Measurements from ENCODE around the gene TMEM59L.

DNA sequence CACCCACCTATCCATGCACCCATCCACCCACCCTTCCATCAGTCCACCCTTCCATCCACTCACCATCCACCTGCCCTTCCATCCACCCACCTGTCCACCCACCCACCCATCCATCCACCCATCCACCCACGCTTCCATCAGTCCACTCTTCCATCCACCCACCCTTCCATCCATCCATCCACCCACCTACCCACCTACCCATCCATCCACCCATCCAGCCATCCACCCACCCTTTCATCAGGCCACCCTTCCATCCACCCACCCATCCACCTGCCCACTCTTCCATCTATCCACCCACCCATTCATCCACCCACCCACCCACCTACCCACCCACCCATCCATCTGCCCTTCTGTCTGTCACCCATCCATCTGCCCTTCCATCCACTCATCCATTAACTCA lies 41.2 kb downstream of the TMEM59L start:
- TF ChIP-seq, protein P1, sequence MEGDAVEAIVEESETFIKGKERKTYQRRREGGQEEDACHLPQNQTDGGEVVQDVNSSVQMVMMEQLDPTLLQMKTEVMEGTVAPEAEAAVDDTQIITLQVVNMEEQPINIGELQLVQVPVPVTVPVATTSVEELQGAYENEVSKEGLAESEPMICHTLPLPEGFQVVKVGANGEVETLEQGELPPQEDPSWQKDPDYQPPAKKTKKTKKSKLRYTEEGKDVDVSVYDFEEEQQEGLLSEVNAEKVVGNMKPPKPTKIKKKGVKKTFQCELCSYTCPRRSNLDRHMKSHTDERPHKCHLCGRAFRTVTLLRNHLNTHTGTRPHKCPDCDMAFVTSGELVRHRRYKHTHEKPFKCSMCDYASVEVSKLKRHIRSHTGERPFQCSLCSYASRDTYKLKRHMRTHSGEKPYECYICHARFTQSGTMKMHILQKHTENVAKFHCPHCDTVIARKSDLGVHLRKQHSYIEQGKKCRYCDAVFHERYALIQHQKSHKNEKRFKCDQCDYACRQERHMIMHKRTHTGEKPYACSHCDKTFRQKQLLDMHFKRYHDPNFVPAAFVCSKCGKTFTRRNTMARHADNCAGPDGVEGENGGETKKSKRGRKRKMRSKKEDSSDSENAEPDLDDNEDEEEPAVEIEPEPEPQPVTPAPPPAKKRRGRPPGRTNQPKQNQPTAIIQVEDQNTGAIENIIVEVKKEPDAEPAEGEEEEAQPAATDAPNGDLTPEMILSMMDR (IDR thresholded peaks at IDR 0.05): no peak
- TF ChIP-seq POLR2A (IDR thresholded peaks at IDR 0.05): no peak
